Measurements from ENCODE around the gene DSC1.
"Not testable (repeated sequence)": the region's sequence is repeated elsewhere in the genome, so short reads cannot be mapped to it uniquely, and the experiment has no call there.

Gene DSC1

DNA sequence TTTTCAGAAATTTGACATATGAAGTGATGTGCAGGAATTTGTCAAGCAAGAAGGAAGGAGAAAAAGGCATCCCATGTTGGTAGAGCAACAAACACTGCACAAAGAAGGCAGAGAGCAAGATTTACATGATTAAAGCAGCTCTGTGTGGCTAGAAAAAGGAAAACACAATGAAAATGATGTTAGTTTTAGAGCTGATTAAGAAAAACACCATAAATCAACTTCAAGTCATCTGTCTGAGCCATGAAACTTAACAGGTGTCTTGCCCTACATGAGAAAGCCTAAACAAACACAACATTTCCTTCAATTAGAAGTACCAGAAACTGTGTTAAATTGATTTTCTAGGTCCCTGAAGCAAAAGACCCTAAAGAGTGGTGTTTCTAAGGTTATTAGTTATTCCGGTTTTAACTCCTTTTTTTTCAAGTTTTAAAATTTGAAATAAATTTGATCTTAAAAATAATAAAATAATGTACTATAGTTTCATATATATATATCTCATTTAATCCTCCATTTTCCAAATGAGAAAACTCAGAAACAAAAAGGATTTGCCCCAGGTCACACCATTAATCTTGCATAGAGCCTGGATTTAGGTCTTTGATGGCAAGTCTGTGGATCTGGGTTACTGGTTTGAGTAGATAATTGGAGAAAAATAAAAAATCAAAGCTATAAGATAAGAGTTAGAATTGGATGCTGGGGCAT is 8.6 kb upstream of the DSC1 start:
- no peak for DNase-seq

DNA sequence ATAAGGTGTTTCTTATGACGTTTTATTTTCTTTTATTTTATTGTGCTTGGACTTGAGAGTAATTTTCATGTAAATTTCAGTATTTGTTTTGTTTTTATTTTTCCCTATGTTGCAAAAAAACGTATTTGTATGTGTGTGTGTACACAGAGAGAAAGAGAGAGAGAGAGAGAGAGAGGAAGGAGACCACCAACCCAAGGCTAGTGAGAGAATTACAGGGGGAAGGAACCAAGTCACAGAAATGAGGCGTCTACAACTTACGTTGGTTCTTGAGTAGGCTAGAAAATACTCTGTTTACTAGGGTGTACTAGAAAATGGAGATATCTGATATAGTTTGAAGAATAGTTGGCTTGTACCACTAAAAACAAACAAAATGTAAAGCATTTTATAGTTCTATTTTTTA is 7.7 kb upstream of the DSC1 start:
- no peak for DNase-seq

DNA sequence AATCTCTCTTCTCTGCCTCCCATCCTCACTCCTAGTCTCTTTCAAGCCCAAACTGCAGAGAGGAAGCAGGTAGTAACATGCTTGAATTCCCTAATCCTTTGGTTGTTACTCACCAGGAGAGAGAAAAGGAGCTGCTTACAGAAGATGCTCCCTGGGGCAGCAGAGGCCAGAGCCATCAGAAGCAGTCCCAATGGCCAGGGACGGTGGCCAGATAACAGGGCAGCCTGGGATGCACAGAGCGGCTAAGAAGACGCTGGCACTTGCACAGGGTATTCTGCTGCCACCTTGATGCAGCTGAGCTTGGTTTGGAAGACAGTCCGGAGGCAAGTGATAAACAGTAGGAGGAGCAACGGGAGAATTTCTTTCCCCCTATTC is 250 bp downstream of the DSC1 start:
- no peak for DNase-seq

DNA sequence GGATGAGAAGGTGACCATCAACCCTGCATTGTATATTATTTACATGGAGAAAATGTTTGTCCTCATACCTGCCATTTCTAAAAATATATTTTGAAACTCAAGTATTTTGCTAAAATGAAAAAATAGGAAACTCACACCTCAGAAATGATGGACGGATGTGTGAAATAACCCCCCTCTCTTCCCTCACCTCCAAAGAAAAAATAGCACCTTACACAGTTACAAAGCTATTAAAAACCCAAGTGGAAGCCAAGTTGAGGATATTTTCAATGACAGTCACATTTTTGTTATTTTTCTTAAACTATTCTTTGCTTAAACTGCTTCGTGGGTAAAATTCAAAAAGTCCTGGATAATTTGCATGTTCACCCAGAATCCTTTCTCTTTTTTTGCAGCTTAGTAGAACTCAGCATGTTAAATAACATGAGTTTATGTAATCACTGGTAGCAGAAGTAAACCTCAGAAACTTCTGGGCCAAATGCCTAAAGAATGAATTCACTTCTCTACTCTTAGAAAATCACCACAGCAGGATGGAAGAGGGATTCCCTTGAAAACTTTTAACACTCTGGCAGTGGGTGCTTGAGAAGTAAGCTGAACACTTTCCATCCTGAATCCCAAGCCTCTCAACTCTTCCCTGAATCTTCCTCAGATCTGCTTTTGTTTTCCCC is 768 bp downstream of the DSC1 start:
- DNase-seq: no peak

- DNase-seq: no peak
Observed at GRCh38 chr18:31156821-31157763, 5.6 kb downstream of the DSC1 start.

DNA sequence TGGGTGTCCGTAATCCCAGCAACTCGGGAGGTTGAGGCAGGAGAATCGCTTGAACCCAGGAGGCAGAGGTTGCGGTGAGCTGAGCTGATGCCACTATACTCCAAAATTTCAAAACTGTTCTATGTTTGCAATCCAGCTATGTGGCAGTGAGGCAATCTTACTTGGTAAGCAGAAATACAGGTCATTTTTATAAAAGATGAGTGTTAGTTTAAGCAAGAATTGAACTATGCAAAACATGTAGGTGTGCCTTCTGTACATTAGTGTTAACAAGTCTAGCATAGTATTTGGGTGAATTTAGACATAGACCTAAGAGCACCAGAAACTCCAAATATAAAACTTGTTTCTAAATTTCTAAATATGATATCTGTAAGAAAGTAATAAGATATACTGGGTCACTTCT is 7.2 kb downstream of the DSC1 start:
- no peak for DNase-seq

DNA sequence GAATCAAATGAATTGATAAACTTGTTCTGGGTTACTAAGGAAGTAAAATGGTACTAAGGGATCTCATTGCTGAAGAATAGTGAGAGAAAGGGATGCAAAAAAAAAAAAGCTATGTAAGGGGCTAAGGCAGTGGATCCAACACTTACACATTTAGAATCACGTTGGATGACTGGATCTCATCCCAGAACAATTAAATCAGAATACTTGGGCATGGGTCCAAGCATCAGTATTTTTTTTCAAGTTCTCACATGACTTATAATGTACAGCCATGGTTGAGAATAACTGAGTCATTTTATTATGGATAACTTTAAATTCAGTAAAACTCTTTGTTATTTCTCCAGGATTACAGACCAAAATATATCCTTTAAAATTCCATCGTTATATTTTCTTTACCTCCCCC is 8.5 kb downstream of the DSC1 start:
- DNase-seq: no peak

- no peak for DNase-seq
Observed at GRCh38 chr18:31149351-31149750, 13.3 kb downstream of the DSC1 start.

GRCh38 chr18:31148600-31148999 is 14.1 kb downstream of the DSC1 start:
- DNase-seq: no peak

DNA sequence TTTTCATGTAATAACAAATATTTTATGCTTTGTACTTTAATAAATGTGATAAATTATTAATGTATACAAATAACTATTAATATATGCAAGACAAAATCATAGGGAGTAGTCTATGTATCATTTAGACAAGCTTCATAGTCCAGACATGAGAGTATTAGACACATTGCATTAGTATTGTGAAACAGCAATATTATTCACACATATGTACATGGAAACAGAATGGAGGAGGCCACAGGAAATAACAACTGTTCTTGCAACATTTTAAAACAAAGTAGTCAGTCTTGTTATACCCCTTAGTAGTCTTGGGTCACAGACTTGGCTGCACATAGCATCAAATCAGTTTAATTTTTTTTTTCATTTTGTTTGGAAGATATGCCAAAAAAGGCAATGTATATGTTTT is 15.8 kb downstream of the DSC1 start:
- DNase-seq: peak in 1 of 3 donors; percentile 4

DNA sequence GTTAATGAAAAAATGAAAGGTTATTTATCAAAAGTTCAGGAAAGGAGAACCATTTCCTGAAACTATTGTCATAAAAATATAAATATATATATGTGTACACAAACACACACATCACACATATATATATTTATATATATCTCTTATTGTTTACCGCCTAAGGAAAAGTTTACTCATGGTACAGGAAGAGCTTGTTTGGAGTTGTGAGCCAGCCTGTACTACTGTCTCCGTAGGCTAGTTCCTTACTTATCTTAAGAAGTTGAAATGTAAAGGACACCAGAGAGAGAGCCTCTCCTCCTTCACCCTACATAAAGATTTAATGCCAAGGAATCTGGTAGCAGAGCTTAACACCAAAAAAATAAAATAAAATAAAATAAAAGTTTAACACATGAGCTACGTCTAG is 19.6 kb downstream of the DSC1 start:
- DNase-seq: no peak

DNA sequence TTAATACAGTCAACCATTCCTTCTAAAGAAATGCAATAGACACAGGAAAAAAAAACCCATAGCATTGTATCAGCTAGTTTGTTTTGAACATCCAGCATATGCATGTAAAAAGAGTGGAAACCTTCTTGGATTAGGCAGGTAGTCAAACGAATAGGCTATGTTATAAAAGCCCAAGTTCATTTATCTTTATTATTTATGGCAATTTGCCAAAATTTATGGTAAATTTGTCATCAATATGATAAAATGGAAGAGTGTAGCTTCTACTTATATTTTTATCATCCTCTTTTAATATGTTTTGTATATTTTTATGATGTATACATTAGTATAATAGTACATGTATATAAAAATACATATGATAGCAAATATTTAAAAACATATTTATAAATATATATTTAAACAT is 23.9 kb downstream of the DSC1 start:
- no peak for DNase-seq

DNA sequence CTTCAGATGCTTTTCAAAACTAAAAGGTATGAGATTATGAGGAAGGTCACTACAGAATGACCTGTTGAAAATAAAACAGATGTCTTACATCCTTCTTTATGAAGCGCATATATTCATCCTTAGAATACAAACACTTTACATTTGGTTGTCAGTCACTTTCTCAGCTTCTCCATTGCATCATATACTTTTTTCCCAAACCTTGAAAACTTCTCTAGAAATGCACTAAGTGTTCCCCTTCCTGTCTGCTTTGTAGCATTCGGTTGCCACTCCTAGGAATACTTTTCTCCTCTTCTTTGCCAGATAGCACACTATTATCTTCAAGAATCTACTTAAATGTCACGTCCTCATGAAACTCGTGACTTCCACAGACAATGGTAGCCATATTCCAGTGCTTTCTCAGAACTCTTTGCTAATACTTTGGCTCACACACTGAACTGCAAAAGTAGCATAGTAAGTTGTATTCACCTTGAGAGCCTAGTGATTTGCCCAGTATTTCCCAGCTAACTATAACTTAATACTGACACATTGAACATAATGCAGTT is 27.6 kb downstream of the DSC1 start:
- DNase-seq: no peak

DNA sequence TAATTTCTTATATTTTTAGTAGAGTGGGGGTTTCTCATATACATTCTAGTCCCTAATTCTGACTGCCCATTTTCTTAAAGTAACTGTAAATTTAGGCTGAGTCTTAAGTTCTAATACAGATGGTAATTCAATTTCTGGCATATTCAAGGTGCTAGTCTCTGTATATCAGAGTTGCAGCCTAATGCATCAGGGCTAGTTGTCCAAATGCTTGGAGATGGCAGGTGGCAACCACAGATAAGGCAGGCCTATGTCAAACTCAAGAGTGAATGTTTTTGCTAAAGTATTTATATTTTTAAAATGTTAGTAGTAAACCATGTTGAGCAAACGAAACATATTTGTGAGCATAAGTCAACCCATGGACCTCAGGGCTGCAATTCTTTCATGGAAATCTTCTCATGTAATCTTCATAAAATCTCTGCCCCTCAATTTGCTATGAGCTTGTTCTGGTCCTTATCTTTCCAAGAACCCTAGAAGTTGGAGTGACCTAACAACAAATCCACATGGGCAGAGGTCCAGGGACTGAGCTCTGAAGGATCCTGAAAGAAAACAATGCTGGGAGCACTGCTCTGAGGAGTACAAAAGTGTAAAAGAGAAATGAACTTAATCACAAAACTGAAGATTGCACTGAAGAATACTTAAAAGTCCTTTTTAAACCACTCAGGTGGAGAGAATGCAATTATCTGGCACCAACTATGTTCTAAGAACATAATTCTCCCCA is 33.1 kb downstream of the DSC1 start:
- no peak for DNase-seq

- DNase-seq: no peak
Observed at GRCh38 chr18:31125878-31126277, 36.8 kb downstream of the DSC1 start.

- DNase-seq: not testable (repeated sequence)
Observed at GRCh38 chr18:31123125-31123524, 39.5 kb downstream of the DSC1 start.

DNA sequence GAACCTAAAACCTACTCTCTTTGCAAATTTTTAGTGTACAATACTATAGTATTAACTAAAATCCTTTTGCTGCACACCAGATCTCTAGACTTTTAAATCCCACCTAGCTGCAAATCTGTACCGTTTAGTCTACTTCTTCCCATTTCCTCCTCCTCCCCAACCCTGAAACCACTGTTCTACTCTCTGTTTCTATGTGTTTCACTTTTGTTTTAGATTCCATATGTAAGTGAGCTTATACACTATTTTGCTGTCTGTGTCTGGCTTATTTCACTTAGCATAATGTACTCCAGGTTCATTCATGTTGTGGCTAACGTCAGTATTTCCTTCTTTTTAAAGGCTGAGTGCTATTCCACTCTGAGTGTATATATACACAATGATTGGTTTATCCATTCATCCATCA is 42.1 kb downstream of the DSC1 start:
- DNase-seq: no peak

- DNase-seq: no peak
Observed at GRCh38 chr18:31116853-31117595, 45.6 kb downstream of the DSC1 start.

DNA sequence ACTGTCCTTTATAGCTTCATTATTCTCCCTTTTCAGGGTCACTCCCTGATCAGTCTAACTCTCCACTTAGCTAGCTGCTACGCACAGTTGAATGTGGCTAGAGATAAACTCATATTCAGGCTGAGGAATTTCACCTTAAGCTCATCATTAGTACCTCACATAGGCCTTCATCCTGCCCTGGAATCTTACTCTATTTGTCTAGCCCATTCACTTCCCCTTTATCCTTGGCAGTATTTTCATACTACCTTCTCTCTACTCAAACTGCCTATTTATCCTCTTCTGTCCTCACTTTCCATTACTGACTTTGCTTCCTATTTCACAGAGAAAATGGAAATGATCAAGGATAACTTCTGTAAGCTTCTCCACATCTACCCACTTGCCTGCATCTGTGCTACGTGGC is 49.9 kb downstream of the DSC1 start:
- DNase-seq: no peak

DNA sequence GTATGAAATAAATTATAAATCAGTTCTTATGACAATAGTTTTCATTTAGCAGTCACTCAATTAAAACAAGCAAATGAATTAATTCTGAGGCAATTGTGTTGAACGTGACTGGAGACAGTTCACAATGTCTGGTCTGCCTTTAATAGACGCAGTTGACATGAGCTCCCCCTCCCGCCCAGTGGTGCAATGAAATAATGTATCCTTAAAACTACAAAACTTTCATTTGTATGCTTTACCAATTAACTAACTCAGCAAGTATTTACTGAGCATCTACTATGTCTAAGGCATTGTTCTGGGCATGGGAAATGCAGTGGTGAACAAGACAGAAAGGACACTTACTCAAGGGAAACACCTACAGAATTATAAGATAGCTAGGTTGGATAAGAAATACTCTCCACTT is 56.9 kb downstream of the DSC1 start:
- DNase-seq: no peak

DNA sequence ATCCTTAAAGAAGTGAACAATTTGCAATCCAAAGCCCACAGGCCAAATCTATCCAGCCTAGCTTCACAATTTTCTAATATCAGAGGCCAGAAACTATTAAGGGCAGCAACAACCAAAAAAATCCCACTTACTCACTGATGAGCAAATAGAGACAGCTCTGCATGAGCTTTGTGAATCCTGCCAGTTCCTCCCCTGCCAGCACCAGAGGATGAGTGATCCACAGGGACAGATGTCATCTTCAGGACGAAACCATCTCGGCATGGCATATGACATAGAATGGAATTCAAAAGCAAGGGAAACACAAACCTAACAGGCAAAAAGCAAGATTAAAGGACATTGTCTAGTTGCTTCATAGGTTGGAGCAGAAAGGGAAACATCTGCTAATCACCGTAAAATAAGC is 58.2 kb downstream of the DSC1 start:
- DNase-seq: peak; percentile 27 to 39 (median 35)

DNA sequence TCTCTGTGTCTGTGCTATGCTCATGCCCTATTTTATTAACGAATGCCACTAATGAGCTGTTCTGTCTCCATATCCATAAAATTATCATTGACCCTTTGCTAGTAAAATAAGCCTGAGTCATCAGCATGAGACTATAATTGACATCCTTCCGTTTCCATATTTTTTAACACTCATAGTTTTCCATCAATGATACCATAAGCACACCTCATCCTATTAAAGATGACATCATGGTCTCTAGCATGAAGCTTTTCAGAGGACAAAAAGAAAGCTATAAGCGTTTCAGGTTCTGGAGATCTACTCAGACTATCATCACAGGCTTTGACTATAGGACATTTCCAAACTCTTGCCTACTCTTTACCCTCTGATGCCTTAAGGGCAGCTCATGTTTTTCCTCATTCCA is 59.2 kb downstream of the DSC1 start:
- no peak for DNase-seq
